D721Med (cell line): ENCODE measurements around the gene ICE2.

ENCODE experiments used
- DNase-seq: peaks from one replicate; pipeline ENCODE4 v3.0.0; 2011; ENCODE audit warnings: low spot score; ENCODE audit not compliant: insufficient read length
- FAIRE-seq: peaks from 2 replicates; lab custom pipeline; 2011; peaks lifted over from hg19 to GRCh38; lab: Jason Lieb, UNC
- TF ChIP-seq, protein P1 (sequence below): IDR thresholded peaks from 2 replicates; pipeline ENCODE4 v1.5.1; 2012; ENCODE audit warnings: mild to moderate bottlenecking, control low read depth; ENCODE audit not compliant: insufficient read depth; ENCODE audit errors: missing control alignments

ICE2 gene

DNA sequence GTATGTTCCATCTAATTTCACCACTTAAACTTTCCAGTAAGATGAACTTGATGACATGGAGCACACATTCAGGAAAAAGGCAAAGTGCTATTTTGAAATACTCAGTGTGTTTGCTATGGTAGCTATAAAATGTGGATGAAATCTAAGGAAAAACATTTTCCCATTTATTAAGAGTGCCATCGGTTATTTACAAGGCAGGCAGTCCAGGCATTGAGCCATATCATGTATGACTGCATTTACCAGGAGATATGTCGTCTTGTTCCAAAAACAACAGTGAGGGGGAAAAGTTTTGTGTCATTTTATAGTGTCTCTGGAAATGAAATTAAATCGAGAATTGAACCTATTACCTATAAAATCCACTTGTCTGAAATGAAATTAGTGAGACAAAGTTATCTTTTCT lies 94.9 kb downstream of the ICE2 start:
- TF ChIP-seq, protein P1, sequence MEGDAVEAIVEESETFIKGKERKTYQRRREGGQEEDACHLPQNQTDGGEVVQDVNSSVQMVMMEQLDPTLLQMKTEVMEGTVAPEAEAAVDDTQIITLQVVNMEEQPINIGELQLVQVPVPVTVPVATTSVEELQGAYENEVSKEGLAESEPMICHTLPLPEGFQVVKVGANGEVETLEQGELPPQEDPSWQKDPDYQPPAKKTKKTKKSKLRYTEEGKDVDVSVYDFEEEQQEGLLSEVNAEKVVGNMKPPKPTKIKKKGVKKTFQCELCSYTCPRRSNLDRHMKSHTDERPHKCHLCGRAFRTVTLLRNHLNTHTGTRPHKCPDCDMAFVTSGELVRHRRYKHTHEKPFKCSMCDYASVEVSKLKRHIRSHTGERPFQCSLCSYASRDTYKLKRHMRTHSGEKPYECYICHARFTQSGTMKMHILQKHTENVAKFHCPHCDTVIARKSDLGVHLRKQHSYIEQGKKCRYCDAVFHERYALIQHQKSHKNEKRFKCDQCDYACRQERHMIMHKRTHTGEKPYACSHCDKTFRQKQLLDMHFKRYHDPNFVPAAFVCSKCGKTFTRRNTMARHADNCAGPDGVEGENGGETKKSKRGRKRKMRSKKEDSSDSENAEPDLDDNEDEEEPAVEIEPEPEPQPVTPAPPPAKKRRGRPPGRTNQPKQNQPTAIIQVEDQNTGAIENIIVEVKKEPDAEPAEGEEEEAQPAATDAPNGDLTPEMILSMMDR, result no peak
- FAIRE-seq, result no peak

DNA sequence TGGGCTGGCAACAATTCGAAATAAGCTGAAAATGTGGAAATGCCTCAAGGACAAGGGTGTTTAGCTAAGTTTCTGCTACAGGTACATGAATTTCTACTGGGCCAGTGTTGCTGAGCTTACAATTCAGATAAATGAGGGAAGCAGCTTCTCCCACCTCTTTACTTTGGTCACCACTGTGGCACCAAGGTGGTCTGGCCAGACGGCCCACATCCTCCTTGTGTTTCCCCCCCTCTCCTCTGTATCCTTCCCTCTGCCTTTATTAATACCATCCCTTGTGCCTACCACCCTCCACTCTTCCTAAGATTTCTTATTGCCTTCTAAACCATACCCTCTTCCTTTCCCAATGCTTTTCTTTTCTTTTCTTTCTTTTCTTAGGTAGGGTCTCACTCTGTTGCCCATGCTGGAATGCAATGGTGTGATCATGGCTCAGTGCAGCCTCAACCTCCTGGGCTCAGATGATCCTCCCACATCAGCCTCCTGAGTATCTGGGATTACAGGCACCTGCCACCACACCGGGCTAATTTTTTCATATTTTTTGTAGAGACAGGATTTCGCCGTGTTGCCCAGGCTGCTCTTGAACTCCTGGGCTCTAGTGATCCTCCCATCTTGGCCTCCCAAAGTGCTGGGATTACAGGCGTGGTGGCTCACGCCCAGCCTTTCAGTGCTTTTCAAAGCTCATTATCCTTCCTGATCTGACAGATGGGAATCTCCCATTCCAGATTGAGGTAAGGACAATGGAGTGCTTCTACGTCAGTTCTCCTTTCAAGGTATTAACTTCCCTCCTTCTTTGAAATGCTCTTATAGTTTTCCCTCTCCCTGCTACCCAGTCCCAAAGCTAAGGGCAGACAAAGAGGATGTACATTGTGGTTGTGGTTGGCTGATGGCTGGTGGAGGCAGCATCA lies 95.9 kb downstream of the ICE2 start:
- DNase-seq (no peak), FAIRE-seq (no peak)
- TF ChIP-seq, protein P1, result no peak

More for the DNA sequence above, 94.9 kb downstream of the ICE2 start:
- DNase-seq, result no peak

DNA sequence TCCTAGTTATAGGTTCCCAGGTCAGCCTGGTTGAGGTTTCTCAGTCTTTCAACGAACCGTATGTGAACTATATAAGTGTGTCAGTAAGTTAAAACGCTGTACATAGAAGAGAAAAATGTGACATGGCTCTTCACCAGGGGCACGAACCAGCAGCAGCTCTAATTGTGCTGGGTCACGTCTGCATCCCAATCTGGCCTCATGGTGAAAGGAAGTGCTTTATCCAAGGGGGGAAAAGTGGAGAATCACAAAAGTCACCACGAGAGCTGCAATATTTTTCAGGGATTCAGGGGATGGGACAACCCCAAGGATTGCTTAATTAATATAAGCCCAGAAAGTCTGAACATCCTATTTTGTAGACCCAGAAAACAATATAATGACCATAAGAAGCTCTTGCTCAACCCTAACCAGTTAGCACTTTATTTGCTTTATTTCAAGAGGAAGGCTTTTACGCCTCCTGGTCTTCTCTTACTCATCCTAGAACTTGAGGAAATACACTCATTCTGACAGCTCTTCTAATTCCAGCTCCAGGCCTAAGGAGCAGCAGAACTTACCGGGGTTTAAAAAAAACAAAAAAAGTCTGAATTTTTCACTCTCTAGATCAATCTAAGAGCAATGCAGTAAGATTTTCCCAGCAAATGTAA lies 97.7 kb downstream of the ICE2 start:
- DNase-seq (no peak), FAIRE-seq (no peak)
- TF ChIP-seq, protein P1, result no peak

DNA sequence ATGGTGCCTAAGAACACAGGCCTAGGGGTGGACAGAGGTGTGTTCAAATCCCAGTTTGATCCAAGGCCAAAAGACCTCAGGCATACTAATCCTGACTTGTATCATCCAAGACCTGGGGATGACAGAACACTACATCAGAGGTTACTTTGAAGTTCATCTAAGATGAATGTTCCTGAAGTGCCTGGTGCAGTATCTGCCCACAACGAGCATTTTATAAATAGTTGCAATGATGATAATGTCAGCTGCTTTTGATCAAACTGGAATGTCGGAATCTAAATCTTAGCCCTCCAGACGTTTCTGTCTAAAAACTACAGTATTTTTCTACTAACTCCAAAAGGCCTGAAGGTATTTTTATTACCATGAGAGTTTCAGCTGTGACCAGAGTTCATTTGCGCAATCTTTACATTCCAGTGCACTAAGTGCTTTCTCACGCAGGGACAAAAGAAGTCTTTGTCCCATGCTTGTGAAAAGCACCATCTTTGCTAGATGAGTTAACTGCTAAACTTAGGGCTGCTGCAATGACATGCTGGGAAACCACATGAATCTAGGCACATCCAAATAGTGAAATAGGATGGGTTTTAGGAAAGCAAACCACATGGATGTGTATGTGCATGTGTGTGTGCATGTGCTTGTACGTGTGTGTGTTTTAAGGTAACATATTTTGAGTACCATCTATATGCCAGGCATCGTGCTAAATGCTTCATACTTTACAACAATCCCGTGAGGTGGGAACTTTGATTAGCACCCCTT lies 99.2 kb downstream of the ICE2 start:
- TF ChIP-seq, protein P1, result no peak
- no peak for DNase-seq
- no peak for FAIRE-seq

DNA sequence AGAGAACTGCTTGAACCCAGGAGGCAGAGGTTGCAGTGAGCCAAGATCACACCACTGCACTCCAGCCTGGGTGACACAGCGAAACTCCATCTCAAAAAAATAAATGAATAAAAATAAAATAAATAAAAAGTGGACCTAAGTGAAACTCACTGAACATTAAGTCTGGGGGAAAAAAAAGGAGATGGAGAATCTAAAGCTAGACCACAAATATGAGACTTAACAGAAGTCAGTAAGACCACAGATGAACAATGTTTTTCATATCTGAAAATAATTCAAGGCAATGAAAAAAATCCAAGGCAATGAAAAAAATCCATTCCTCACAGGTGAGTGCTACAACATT lies 99.8 kb downstream of the ICE2 start:
- DNase-seq (no peak), FAIRE-seq (no peak)
- TF ChIP-seq, protein P1, result no peak

DNA sequence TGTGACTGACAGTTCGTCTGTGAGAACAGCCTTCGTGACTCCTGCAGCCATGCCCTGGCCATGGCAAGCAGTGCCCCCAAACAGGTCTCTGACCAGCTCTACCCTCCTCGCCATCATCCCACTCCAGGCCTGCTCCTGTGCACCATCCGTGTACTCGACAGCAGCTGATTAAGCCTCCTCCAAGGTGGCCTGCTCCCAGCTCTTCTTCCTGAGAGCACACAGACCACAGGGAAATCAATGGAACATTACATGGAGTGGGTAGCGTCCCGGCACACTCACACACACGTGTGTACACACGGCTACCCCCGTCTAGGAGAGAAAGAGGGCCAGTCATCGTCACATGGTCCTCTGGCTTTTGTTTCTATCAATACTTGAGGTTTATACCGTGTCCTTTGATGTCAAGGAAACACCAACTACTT lies 102.3 kb downstream of the ICE2 start:
- DNase-seq (no peak), FAIRE-seq (no peak)
- TF ChIP-seq, protein P1, result no peak

DNA sequence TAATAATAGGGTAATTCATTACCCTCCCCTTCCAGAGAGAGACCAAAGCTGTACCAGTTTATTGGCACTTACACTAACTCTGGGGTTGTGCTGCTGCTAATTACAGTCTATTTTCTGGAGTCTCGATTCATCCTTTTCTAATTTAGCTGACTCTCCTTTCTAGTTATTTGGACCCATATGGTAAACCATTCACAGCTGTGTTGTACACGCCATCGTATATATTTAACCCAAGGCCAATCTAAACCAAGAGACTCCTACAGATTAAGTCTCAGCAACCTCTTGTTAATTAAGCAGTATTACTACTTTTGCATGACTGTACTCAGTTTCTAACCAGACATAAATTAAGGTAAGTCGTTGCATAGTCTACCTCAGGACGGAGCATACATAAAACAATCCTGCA lies 103.6 kb downstream of the ICE2 start:
- no peak for FAIRE-seq
- DNase-seq, result no peak
- TF ChIP-seq, protein P1, result no peak
